Endothelial cell (in vitro differentiated cells): ENCODE data around the gene SEMA4B. TPM values are rescaled to one million over a fixed set of nuclear protein-coding genes. Genes with fewer than 3 reads are reported as not detected.

ENCODE experiments used
- DNase-seq: peaks from one replicate; pipeline ENCODE4 v3.0.0; 2021; ENCODE audit warnings: low spot score
- H3K27ac Mint-ChIP-seq: one replicate; pipeline ENCODE4 v1.8.0; 2021; ENCODE audit warnings: mixed read lengths, inconsistent platforms; ENCODE audit not compliant: unreplicated experiment
- H3K27me3 Mint-ChIP-seq: one replicate; pipeline ENCODE4 v1.8.0; 2021; ENCODE audit warnings: mild to moderate bottlenecking, moderate library complexity, mixed read lengths, inconsistent platforms; ENCODE audit not compliant: unreplicated experiment
- H3K36me3 Mint-ChIP-seq: one replicate; pipeline ENCODE4 v1.8.0; 2021; ENCODE audit warnings: mild to moderate bottlenecking, low read depth, mixed read lengths, inconsistent platforms; ENCODE audit not compliant: unreplicated experiment
- H3K4me1 Mint-ChIP-seq: one replicate; pipeline ENCODE4 v1.8.0; 2021; ENCODE audit warnings: mild to moderate bottlenecking, mixed read lengths, inconsistent platforms; ENCODE audit not compliant: unreplicated experiment
- H3K4me3 Mint-ChIP-seq: one replicate; pipeline ENCODE4 v1.8.0; 2021; ENCODE audit warnings: mild to moderate bottlenecking, mixed read lengths, inconsistent platforms; ENCODE audit not compliant: unreplicated experiment
- H3K9me3 Mint-ChIP-seq: one replicate; pipeline ENCODE4 v1.8.0; 2021; ENCODE audit warnings: mixed read lengths, inconsistent platforms; ENCODE audit not compliant: unreplicated experiment
- total RNA-seq: library from RNA; stranded (reverse); fragmentation: NEBNext Ultra II Directional; extraction: Animal tissue kit (Norgen Biotek cat#: 25700); gene quantifications from one replicate; pipeline ENCODE4 v1.2.1, GENCODE V29; 2021; ENCODE audit not compliant: unreplicated experiment
- TF ChIP-seq, protein P1 (sequence below): fragments of 200-600 bp; sonication (generic); IDR thresholded peaks from one replicate; pipeline ENCODE4 v1.5.0; 2021; ENCODE audit warnings: antibody characterized with exemption; ENCODE audit not compliant: unreplicated experiment

SEMA4B gene
- total RNA-seq, 1 donor from 2014 or later, result 11.2 TPM

- no peaks in the 10 kb centered on the region for H3K9me3 Mint-ChIP-seq
- peaks cover 5% of the 10 kb centered on the region for H3K36me3 Mint-ChIP-seq
- TF ChIP-seq, protein P1, sequence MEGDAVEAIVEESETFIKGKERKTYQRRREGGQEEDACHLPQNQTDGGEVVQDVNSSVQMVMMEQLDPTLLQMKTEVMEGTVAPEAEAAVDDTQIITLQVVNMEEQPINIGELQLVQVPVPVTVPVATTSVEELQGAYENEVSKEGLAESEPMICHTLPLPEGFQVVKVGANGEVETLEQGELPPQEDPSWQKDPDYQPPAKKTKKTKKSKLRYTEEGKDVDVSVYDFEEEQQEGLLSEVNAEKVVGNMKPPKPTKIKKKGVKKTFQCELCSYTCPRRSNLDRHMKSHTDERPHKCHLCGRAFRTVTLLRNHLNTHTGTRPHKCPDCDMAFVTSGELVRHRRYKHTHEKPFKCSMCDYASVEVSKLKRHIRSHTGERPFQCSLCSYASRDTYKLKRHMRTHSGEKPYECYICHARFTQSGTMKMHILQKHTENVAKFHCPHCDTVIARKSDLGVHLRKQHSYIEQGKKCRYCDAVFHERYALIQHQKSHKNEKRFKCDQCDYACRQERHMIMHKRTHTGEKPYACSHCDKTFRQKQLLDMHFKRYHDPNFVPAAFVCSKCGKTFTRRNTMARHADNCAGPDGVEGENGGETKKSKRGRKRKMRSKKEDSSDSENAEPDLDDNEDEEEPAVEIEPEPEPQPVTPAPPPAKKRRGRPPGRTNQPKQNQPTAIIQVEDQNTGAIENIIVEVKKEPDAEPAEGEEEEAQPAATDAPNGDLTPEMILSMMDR, result no peak
- H3K27me3 Mint-ChIP-seq, result peaks cover 7% of the 10 kb centered on the region
- H3K27ac Mint-ChIP-seq, result no peak overlapping the region
- no peak for DNase-seq
- H3K4me1 Mint-ChIP-seq, result peaks cover 9% of the 10 kb centered on the region
- H3K4me3 Mint-ChIP-seq, result peak overlapping the region; percentile 92
Observed at GRCh38 chr15:90201944-90202375, 830 bp downstream of the SEMA4B start.

DNA sequence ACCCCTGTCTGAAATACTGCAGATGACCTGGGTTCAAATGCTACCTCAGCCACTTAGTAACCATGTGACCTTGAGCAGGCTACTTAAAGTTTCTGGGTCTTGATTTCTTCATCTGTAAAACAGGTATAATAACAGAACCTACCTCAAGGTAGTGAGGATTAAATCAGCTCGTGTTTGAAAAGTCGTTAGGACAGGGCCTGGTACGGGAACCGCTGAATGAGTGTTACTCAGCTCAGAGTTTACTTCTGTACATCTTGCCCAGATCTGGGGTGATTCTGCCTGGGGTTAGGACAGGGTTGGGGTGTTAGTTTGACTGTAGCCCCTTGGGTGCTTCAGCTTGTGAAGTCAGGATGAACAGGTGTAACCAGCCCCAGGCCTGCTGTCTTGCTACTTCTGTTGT is 1.8 kb downstream of the SEMA4B start:
- peaks cover 9% of the 10 kb centered on the region for H3K4me1 Mint-ChIP-seq
- H3K36me3 Mint-ChIP-seq, result peaks cover 5% of the 10 kb centered on the region
- H3K9me3 Mint-ChIP-seq, result no peaks in the 10 kb centered on the region
- H3K27me3 Mint-ChIP-seq, result peaks cover 7% of the 10 kb centered on the region
- TF ChIP-seq, protein P1, result no peak
- peak overlapping the region; percentile 92 for H3K4me3 Mint-ChIP-seq
- no peak overlapping the region for H3K27ac Mint-ChIP-seq
- DNase-seq, result no peak

DNA sequence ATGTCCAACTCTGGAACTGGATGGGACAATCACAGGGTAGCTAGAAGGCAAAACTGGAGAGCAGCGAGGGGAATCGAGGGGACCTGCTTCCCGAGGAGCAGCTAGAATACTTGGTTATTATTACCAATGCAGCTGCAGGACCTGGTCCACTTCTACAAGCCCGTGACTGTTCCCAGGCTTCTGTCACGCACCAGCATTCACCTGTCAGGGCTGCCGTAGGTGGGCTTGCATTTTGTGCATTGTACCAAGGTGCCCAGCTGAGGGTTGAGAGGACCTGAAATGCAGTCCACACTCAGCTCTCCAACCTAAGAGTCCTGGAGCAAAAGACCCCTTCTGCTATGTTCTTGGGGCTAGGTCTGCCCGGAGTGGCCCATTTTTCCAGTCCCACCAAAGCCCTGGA is 2.3 kb downstream of the SEMA4B start:
- Mint-ChIP-seq H3K4me3 (peak overlapping the region; percentile 92), H3K4me1 (peaks cover 9% of the 10 kb centered on the region), H3K27ac (no peak overlapping the region), H3K9me3 (no peaks in the 10 kb centered on the region), H3K27me3 (peaks cover 7% of the 10 kb centered on the region), H3K36me3 (peaks cover 5% of the 10 kb centered on the region)
- no peak for DNase-seq
- TF ChIP-seq, protein P1, result no peak

DNA sequence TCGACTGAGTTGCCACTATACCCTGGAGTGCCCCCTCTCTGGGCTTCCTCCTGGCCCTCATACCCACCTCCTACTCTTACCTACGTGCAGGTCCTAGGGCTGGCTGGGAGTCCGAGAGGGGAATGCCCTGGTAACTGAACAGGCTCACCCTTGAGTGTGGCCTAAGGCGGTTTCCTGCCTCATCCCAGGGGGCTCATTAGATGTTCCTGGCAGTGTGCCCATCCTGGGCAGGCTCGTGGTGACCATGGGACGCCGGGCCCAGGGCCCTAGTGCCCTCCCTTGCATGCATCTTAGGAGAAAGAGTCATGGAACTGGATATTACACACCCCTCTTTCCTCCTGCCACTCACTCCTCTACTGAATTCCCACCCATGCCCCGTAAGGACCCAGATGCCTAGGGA is 2.8 kb downstream of the SEMA4B start:
- Mint-ChIP-seq H3K27me3 (peaks cover 7% of the 10 kb centered on the region), H3K4me1 (peaks cover 9% of the 10 kb centered on the region), H3K36me3 (peaks cover 5% of the 10 kb centered on the region), H3K27ac (no peak overlapping the region), H3K4me3 (no peak overlapping the region), H3K9me3 (no peaks in the 10 kb centered on the region)
- TF ChIP-seq, protein P1, result no peak
- no peak for DNase-seq

DNA sequence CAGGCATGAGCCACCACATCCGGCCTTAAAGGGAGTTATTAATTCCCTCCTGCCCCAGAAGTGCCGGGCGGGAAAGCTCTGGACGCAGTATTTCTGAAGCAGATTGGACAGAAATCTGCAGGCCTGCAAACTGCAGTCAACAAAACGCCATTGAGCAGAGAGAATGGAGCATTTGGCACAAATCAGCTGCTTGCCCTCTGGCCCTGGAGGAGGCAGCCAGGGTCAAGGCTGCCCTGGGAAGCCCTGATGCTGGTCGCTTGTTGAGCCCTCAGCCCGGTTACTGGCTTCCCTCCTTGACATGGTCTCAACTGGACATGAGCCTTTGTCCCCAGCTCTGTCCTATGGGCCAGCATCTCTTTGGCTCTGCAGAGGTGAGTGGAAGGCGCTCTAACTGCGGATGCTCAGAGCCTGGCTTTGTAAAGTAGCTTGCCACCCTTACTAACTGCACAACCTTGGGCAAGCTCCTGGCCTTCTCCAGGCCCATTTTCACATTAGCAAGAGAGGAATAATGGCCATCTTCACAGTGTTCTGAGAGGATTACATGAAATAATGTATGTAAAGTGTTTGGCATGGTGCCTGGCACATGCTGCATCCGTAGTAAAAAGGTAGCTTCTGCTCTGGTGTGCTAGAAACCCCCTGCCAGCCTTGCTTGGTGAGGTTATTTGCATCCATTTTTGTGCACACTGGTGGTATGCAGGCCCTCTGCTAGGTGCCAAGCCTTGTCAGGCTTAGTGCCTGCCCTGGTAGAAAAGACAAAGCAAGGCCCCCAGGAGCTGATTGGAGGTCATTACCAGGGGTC is 4.1 kb downstream of the SEMA4B start:
- H3K9me3 Mint-ChIP-seq, result no peaks in the 10 kb centered on the region
- peaks cover 8% of the 10 kb centered on the region for H3K36me3 Mint-ChIP-seq
- peaks cover 7% of the 10 kb centered on the region for H3K27me3 Mint-ChIP-seq
- H3K4me3 Mint-ChIP-seq, result no peak overlapping the region
- TF ChIP-seq, protein P1, result no peak
- DNase-seq, result no peak
- H3K4me1 Mint-ChIP-seq, result peaks cover 13% of the 10 kb centered on the region
- no peak overlapping the region for H3K27ac Mint-ChIP-seq
